Measurements from ENCODE around the gene NTM.
"Not testable (repeated sequence)": the region's sequence is repeated elsewhere in the genome, so short reads cannot be mapped to it uniquely, and the experiment has no call there.

NTM gene

GRCh38 chr11:132367293-132367692 lies 996.9 kb downstream of the NTM start:
- H3K4me3 ChIP-seq (replicated peaks in 1 of 2; ENCODE audit: low read depth in 2 of 2, low read length in 2 of 2): no peak overlapping the region
- DNase-seq (ENCODE audit: low read depth in 2 of 2): no peak
- no peak for TF ChIP-seq CTCF (IDR thresholded peaks at IDR 0.05; ENCODE audit: low read depth, low read length)

- DNase-seq (ENCODE audit: low read depth in 2 of 2); H3K4me3 ChIP-seq (replicated peaks in 1 of 2; ENCODE audit: low read depth in 2 of 2, low read length in 2 of 2): not testable (repeated sequence)
Observed at GRCh38 chr11:132370114-132370513, 999.7 kb downstream of the NTM start.

- TF ChIP-seq CTCF (IDR thresholded peaks at IDR 0.05; ENCODE audit: low read depth, low read length): no peak
- DNase-seq (ENCODE audit: low read depth in 2 of 2): no peak
- H3K4me3 ChIP-seq (replicated peaks in 1 of 2; ENCODE audit: low read depth in 2 of 2, low read length in 2 of 2): no peak overlapping the region
Observed at GRCh38 chr11:132373405-132374143, 1003.2 kb downstream of the NTM start.

- no peak overlapping the region for H3K4me3 ChIP-seq (replicated peaks in 1 of 2; ENCODE audit: low read depth in 2 of 2, low read length in 2 of 2)
- no peak for DNase-seq (ENCODE audit: low read depth in 2 of 2)
- no peak for TF ChIP-seq CTCF (IDR thresholded peaks at IDR 0.05; ENCODE audit: low read depth, low read length)
Observed at GRCh38 chr11:132379540-132379939, 1009.1 kb downstream of the NTM start.
